Left ventricle myocardium inferior (tissue), 1 donor: ENCODE data around the gene TMEM245. TPM values are rescaled to one million over a fixed set of nuclear protein-coding genes. Genes with fewer than 3 reads are reported as not detected.
A peak's percentile ranks its signal among the peaks of the same experiment; 100 is the strongest.
"Not testable (repeated sequence)": the region's sequence is repeated elsewhere in the genome, so short reads cannot be mapped to it uniquely, and the experiment has no call there.

Experiments
- DNase-seq: peaks from one replicate; pipeline ENCODE4 v3.0.0-alpha.2; 2020
- H3K27ac ChIP-seq: fragments of 200-600 bp; replicated peaks from 2 replicates; pipeline ENCODE4 v1.8.0; 2021
- H3K27me3 ChIP-seq: fragments of 200-600 bp; 2 replicates; pipeline ENCODE4 v1.8.0; 2021; ENCODE audit warnings: low read depth
- H3K36me3 ChIP-seq: fragments of 200-600 bp; 2 replicates; pipeline ENCODE4 v1.8.0; 2021
- H3K4me1 ChIP-seq: fragments of 200-600 bp; 2 replicates; pipeline ENCODE4 v1.8.0; 2021
- H3K4me3 ChIP-seq: fragments of 200-600 bp; 2 replicates; pipeline ENCODE4 v1.8.0; 2021; ENCODE audit warnings: mild to moderate bottlenecking, moderate library complexity
- H3K9me3 ChIP-seq: fragments of 200-600 bp; replicated peaks from 2 replicates; pipeline ENCODE4 v1.8.0; 2021
- intact Hi-C: fragments of 100-400 bp; cut with micrococcal nuclease; formaldehyde crosslinking; loops from one replicate; pipeline ENCODE4 v1.11.0; 2022
- total RNA-seq: library from RNA; stranded (reverse); fragmentation: NEBNext Ultra II Directional; extraction: Animal tissue kit (Norgen Biotek cat#: 25700); gene quantifications from one replicate; pipeline ENCODE4 v1.2.1, GENCODE V29; 2021
- TF ChIP-seq, protein P1 (sequence below): fragments of 200-600 bp; IDR thresholded peaks from 2 replicates; pipeline ENCODE4 v1.8.0; 2021; ENCODE audit warnings: antibody characterized with exemption, mild to moderate bottlenecking, borderline replicate concordance
- donor health status: DM: no; HTN: yes; CAD: no; lungs with severe emphysema.

The TMEM245 gene
- total RNA-seq, 1 donor from 2014 or later, result 97.4 TPM

DNA sequence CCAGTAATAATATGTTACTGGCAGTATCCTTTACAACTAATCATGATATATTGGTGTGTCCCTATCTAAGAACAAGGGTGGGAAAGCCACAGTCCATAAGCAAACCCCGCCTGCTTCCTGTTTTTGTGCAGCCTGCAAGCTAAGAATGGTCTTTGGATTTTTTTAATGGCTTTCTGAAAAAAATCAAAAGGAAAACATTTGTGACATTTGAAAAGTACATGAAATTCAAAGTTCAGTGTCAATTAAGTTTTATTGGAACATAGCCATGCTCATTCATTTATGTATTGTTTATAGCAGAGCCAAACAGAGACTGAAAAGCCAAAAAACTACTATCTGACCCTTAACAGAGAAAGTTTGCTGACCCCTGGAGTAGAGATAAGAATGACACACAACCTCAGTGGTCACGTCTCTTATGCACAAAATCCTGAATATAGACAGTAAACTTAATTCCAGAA lies 12.8 kb upstream of the TMEM245 start:
- H3K4me1 ChIP-seq, result peaks cover 7% of the 10 kb centered on the region
- H3K9me3 ChIP-seq, result no peaks in the 10 kb centered on the region
- intact Hi-C loops, result no loop called here
- H3K36me3 ChIP-seq, result no peaks in the 10 kb centered on the region
- DNase-seq, result no peak
- no peaks in the 10 kb centered on the region for H3K27me3 ChIP-seq
- peak overlapping the region; percentile 55 for H3K27ac ChIP-seq
- no peak overlapping the region for H3K4me3 ChIP-seq
- TF ChIP-seq, protein P1, sequence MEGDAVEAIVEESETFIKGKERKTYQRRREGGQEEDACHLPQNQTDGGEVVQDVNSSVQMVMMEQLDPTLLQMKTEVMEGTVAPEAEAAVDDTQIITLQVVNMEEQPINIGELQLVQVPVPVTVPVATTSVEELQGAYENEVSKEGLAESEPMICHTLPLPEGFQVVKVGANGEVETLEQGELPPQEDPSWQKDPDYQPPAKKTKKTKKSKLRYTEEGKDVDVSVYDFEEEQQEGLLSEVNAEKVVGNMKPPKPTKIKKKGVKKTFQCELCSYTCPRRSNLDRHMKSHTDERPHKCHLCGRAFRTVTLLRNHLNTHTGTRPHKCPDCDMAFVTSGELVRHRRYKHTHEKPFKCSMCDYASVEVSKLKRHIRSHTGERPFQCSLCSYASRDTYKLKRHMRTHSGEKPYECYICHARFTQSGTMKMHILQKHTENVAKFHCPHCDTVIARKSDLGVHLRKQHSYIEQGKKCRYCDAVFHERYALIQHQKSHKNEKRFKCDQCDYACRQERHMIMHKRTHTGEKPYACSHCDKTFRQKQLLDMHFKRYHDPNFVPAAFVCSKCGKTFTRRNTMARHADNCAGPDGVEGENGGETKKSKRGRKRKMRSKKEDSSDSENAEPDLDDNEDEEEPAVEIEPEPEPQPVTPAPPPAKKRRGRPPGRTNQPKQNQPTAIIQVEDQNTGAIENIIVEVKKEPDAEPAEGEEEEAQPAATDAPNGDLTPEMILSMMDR, result peak; percentile 13

DNA sequence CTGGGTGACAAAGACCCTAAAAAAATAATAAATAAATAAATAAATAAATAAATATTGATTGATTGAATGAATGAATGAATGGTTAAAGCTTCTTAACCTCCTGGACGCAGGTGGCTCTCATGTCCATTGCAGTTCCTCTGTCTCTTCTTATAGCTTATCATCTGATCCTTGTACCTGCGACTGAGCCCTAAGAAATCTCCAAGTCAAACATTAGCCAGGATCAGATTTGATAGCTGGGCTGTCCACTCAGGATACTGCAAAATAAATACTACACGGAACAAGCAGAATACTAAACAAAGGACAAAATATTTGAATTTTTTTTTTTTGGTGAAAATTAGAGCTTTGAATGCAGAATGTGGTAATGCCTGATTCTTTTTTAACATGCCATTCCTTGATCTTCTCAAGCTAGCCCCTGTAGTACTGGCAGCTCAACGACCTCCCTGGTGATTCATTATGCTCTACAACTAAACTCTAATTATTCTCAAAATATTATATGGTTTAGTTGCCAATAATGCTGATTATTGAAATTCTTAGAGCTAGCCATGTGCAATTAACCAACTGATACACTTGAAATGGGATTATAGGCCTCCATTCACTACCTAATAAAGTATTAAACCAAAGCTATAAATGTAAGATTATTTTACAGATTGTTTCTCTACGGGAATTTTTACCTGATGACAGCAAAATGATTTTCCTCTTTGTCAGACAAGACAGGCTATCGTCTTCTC lies 9.9 kb upstream of the TMEM245 start:
- DNase-seq, result no peak
- Histone ChIP-seq H3K9me3 (no peaks in the 10 kb centered on the region), H3K36me3 (no peaks in the 10 kb centered on the region), H3K4me1 (peaks cover 7% of the 10 kb centered on the region), H3K27me3 (no peaks in the 10 kb centered on the region), H3K27ac (no peak overlapping the region), H3K4me3 (no peak overlapping the region)
- TF ChIP-seq, protein P1, result no peak
- intact Hi-C loops, result no loop called here

DNA sequence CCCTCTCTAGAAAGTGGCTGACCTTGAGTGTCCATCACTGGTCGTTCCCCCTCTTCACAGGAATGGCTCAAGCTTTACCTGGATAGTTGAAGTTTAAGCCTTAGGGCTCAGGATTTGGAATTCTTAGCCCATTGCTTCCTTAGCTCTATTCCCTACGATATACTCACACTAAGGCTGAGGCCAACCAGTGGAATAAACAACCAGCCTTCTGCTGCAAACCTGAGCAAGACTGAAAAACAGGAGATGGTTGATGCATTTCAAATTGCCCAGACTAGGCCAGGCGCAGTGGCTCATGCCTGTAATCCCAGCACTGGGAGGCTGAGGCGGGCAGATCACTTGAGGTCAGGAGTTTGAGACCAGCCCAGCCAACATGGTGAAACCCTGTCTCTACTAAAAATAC lies 6.9 kb upstream of the TMEM245 start:
- intact Hi-C loops, H3K9me3 ChIP-seq, H3K27ac ChIP-seq, H3K36me3 ChIP-seq, H3K4me3 ChIP-seq, H3K4me1 ChIP-seq, H3K27me3 ChIP-seq, DNase-seq: not testable (repeated sequence)

DNA sequence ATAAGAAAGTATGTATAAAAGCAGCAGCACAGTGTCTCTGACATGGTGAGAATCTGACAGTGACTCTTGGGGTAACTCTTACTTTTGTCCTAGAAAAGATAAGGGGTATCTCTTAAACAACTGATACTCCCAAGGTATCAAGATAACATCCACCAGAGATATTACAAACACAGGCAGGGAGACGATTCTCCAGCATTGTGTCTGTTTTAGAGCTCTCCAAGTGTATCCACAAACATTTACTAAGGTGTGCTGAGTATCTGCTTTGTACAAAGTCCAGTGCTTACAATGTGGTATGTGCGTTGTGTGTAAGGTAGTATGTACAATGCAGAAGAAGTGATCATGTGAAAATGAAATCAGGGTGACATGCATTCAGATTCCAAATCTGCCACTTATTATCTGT lies 4.4 kb upstream of the TMEM245 start:
- no peak overlapping the region for H3K4me3 ChIP-seq
- no peak for DNase-seq
- H3K36me3 ChIP-seq, result no peaks in the 10 kb centered on the region
- TF ChIP-seq, protein P1, result no peak
- no peak overlapping the region for H3K27ac ChIP-seq
- no peaks in the 10 kb centered on the region for H3K9me3 ChIP-seq
- peaks cover 10% of the 10 kb centered on the region for H3K4me1 ChIP-seq
- H3K27me3 ChIP-seq, result no peaks in the 10 kb centered on the region
- intact Hi-C loops, result no loop called here

DNA sequence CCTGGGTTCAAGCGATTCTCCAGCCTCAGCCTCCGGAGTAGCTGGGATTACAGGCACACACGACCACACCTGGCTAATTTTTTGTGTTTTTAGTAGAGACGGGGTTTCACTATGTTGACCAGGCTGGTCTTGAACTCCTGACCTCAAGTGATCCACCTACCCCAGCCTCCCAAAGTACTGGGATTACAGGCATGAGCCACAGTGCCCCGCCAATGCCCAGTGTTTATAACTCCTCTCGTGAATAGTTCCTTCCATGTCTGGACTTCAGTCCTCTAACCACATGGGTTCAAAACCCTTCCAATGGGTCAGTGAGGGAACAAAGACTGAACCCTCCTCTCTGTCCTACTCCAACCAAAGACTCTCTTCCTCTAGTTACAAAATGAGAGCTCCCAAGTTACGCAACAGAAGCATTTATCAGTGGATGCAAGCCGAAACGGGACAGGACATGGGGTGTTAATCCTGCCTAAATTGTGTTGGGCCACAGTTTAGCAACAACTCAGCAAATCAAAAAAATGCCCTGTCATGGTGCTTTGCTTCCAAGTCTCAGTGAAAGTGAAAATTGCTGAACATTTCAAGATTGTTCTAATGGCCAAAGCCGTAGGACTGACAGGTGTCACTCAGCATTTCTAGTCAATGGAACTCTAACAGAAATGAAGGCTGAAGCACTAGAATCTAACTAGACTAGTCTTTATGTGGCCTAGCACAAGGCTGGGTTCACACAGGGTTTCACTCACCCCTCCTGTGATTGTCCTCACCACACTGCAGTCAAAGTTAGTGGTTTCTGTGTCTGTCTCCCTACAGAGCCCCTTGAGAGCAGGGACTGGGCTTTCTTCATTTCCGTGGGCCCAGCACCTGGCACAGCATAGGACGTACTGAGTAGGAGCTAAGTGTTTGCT lies 3.2 kb upstream of the TMEM245 start:
- H3K36me3 ChIP-seq, result no peaks in the 10 kb centered on the region
- DNase-seq, result no peak
- H3K4me3 ChIP-seq, result no peak overlapping the region
- H3K27ac ChIP-seq, result no peak overlapping the region
- peaks cover 22% of the 10 kb centered on the region for H3K4me1 ChIP-seq
- intact Hi-C loops, result no loop called here
- H3K9me3 ChIP-seq, result no peaks in the 10 kb centered on the region
- H3K27me3 ChIP-seq, result no peaks in the 10 kb centered on the region
- TF ChIP-seq, protein P1, result no peak

DNA sequence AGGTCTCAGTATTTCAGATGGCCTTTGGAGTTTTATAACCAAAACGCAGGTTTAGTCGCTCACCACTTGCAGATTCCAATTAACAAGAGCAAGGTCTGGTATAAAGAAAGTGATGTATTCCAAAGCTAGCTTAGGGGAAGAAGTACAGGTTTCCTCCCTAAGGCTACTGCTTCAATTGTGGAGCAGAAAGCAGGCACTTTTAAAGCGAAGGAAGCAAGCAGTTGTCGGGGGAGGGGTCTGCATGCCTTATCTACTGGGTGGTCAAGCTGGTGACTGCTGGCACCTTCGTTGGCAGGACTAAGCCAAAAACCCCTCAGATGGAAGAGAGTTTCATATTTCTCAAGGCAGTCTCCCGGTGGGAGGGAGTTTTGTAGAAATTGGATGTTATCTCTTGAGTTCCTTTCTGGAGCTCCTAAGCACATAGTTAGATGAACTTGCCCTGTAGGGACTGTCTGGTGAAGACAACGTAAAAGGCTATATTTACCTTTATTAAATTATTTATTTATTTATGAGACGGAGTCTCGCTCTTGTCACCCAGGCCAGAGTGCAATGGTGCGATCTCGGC lies 1.6 kb upstream of the TMEM245 start:
- H3K4me1 ChIP-seq, result peaks cover 38% of the 10 kb centered on the region
- no peaks in the 10 kb centered on the region for H3K9me3 ChIP-seq
- no peak overlapping the region for H3K4me3 ChIP-seq
- no peak overlapping the region for H3K27ac ChIP-seq
- H3K27me3 ChIP-seq, result no peaks in the 10 kb centered on the region
- no peak for DNase-seq
- intact Hi-C loops, result no loop called here
- no peaks in the 10 kb centered on the region for H3K36me3 ChIP-seq
- TF ChIP-seq, protein P1, result no peak
